ENCODE results near the gene KDM2B. TPM values are rescaled to one million over a fixed set of nuclear protein-coding genes. Genes with fewer than 3 reads are reported as not detected.

The KDM2B gene
- polyA plus RNA-seq, 2 of the 4 experiments (the other 2 are of a cell fraction): 10.4 to 18.4 TPM

GRCh38 chr12:121511916-121512315 lies 68.9 kb downstream of the KDM2B start (continued):
- TF ChIP-seq FOSL2 (IDR thresholded peaks at IDR 0.05) (no peak), FOSL2 (CRISPR knock-in tag; IDR thresholded peaks at IDR 0.05) (no peak), MAFK (IDR thresholded peaks at IDR 0.05; ENCODE audit: partially characterized antibody) (no peak), ELK1 (IDR thresholded peaks at IDR 0.05; ENCODE audit: low read depth, low read length) (no peak)

GRCh38 chr12:121509339-121509738 lies 71.5 kb downstream of the KDM2B start:
- ATAC-seq (no peak), FAIRE-seq (no peak), DNase-seq (ENCODE audit: low read depth in 1 of 2, low spot score in 1 of 2) (no peak)
- Histone ChIP-seq H3K9me3 (no peaks in the 10 kb centered on the region), H3K4me2 (no peak overlapping the region), H3K4me1 (0 out of 3 replicates have a peak, but pooled peaks cover 6% of the 10 kb centered on the region), H3K4me3 (no peak overlapping the region), H3K27ac (no peak overlapping the region)
- WGBS (ENCODE audit: missing lambda C conversion rate): 82% methylated on average over 16 of the region's 16 CpGs
- ChIA-PET CTCF (interaction anchor here (0.6 to 3.5 kb wide), 4 partner anchors 9 to 167 kb away, joined by 3 to 27 read pairs (median 7); no protein-coding TSS in a partner anchor), POLR2A (no interaction called here)
- no peak for TF ChIP-seq ZFP36 (IDR thresholded peaks at IDR 0.05; ENCODE audit: borderline replicate concordance, partially characterized antibody)

GRCh38 chr12:121508533-121508932 lies 72.3 kb downstream of the KDM2B start:
- POLR2A ChIA-PET: no interaction called here
- 84% methylated on average over 11 of the region's 11 CpGs for WGBS (ENCODE audit: missing lambda C conversion rate)
- no peak for ATAC-seq

GRCh38 chr12:121507984-121508383 lies 72.8 kb downstream of the KDM2B start:
- FAIRE-seq (no peak), DNase-seq (ENCODE audit: low read depth in 1 of 2, low spot score in 1 of 2) (no peak), ATAC-seq (no peak)
- Histone ChIP-seq H3K9me3 (no peaks in the 10 kb centered on the region), H3K4me2 (no peak overlapping the region), H3K4me3 (no peak overlapping the region), H3K27ac (no peak overlapping the region), H3K4me1 (no peaks in the 10 kb centered on the region)
- TF ChIP-seq MAZ (IDR thresholded peaks at IDR 0.05; ENCODE audit: borderline replicate concordance, low read depth, low read length): no peak
- no peak for TF ChIP-seq TFCP2L1 (CRISPR knock-in tag; IDR thresholded peaks at IDR 0.05)
- TF ChIP-seq MAFK (IDR thresholded peaks at IDR 0.05; ENCODE audit: partially characterized antibody): no peak
- CTCF ChIA-PET: interaction anchor here (1.2 to 3.5 kb wide), 3 partner anchors 8 to 13 kb away, joined by 4 to 27 read pairs (median 8); no protein-coding TSS in a partner anchor
- POLR2A ChIA-PET: no interaction called here
- 77% methylated on average over 3 of the region's 3 CpGs for WGBS (ENCODE audit: missing lambda C conversion rate)

More at GRCh38 chr12:121508533-121508932, 72.3 kb downstream of the KDM2B start:
- CTCF ChIA-PET: interaction anchor here (0.7 to 3.5 kb wide), 3 partner anchors 9 to 160 kb away, joined by 3 to 27 read pairs (median 8); no protein-coding TSS in a partner anchor
- no peaks in the 10 kb centered on the region for H3K9me3 ChIP-seq
- H3K27ac ChIP-seq: no peak overlapping the region
- DNase-seq (ENCODE audit: low read depth in 1 of 2, low spot score in 1 of 2) (no peak), FAIRE-seq (no peak)
- TF ChIP-seq NFE2L2 (conservative IDR thresholded peaks at IDR 0.05; ENCODE audit: low read length) (no peak), HMGXB4 (CRISPR knock-in tag; IDR thresholded peaks at IDR 0.05; ENCODE audit: borderline replicate concordance) (no peak), POLR2A (IDR thresholded peaks at IDR 0.05; ENCODE audit: low read length) (no peak), HOXB13 (CRISPR knock-in tag; IDR thresholded peaks at IDR 0.05; ENCODE audit: low read depth) (no peak), MAX (IDR thresholded peaks at IDR 0.05) (no peak), RNF2 (IDR thresholded peaks at IDR 0.05; ENCODE audit: borderline replicate concordance, low read depth) (no peak), E2F6 (IDR thresholded peaks at IDR 0.05; ENCODE audit: borderline replicate concordance, low read depth) (no peak), MYC (IDR thresholded peaks at IDR 0.05; ENCODE audit: borderline replicate concordance, low read length) (no peak), FOSB (CRISPR knock-in tag; IDR thresholded peaks at IDR 0.05) (no peak), SREBF2 (IDR thresholded peaks at IDR 0.05) (no peak), CEBPB (IDR thresholded peaks at IDR 0.05) (no peak), MAFK (IDR thresholded peaks at IDR 0.05; ENCODE audit: partially characterized antibody) (no peak), FOSL2 (IDR thresholded peaks at IDR 0.05) (no peak), FOSL2 (CRISPR knock-in tag; IDR thresholded peaks at IDR 0.05) (no peak)
- no peak overlapping the region for H3K4me3 ChIP-seq
- H3K4me1 ChIP-seq: no peaks in the 10 kb centered on the region
- no peak overlapping the region for H3K4me2 ChIP-seq
